Panc1 (cell line): Measurements from ENCODE around the gene IDI1. TPM values are rescaled to one million over a fixed set of nuclear protein-coding genes. Genes with fewer than 3 reads are reported as not detected.

Source experiments
- ATAC-seq: fragments of 200-7000 bp; cut with Tn5 transposase; 2 replicates; pipeline ENCODE4 v1.9.1; 2020; ENCODE audit warnings: mild to moderate bottlenecking, moderate library complexity
- BruUV-seq: library from RNA; stranded (reverse); fragments of 400-500 nt; replicated peaks from 2 replicates; lab custom pipeline; 2021; lab: Mats Ljungman, UMichigan
- CTCF ChIA-PET: fragments of 300-600 bp; sonication (Branson Sonifier 250); formaldehyde crosslinking; loops from one replicate; lab custom pipeline; 2022; ENCODE audit warnings: antibody characterized with exemption; lab: Charles Lee
- POLR2A ChIA-PET: fragments of 300-600 bp; sonication (Branson Sonifier 250); formaldehyde crosslinking; loops from one replicate; lab custom pipeline; 2022; ENCODE audit warnings: antibody characterized with exemption; lab: Charles Lee
- DNase-seq: peaks from one replicate; pipeline ENCODE4 v3.0.0-alpha.2; 2010; ENCODE audit warnings: low read depth, low spot score
- H3K27ac ChIP-seq: 2 replicates; pipeline ENCODE4 v1.5.1; 2011; ENCODE audit warnings: mild to moderate bottlenecking, low read length, inconsistent platforms
- H3K27me3 ChIP-seq: fragments of 200-500 bp; sonication (Bioruptor generic); 2 replicates; pipeline ENCODE4 v1.6.0; 2014; ENCODE audit warnings: low read length, inconsistent platforms; ENCODE audit not compliant: control insufficient read depth, insufficient read depth
- H3K36me3 ChIP-seq: fragments of 200-500 bp; sonication (Bioruptor generic); 2 replicates; pipeline ENCODE4 v1.5.1; 2014; ENCODE audit warnings: inconsistent platforms, mild to moderate bottlenecking, low read length, moderate library complexity; ENCODE audit not compliant: control insufficient read depth, insufficient read depth
- H3K4me1 ChIP-seq: 2 replicates; pipeline ENCODE4 v1.5.1; 2011; ENCODE audit warnings: inconsistent platforms, mild to moderate bottlenecking, low read length, moderate library complexity; ENCODE audit not compliant: control insufficient read depth, insufficient read depth
- H3K4me3 ChIP-seq, 2 experiments: 2 replicates each; pipeline ENCODE4 v1.5.1; 2011 to 2012; ENCODE audit warnings: low read depth in 2 of 2, low read length in 2 of 2, mild to moderate bottlenecking in 2 of 2, inconsistent platforms in 1 of 2, moderate library complexity in 1 of 2
- H3K9me3 ChIP-seq: fragments of 200-500 bp; sonication (Bioruptor generic); 2 replicates; pipeline ENCODE4 v1.5.1; 2014; ENCODE audit warnings: low read depth, mild to moderate bottlenecking, inconsistent platforms, low read length, moderate library complexity; ENCODE audit not compliant: control insufficient read depth, insufficient read depth
- CTCF ChIP-seq: fragments of 450-650 bp; IDR thresholded peaks from 2 replicates; pipeline ENCODE4 v1.5.1; 2017; ENCODE audit warnings: mild to moderate bottlenecking
- REST ChIP-seq, 2 experiments: IDR thresholded peaks; 2 replicates each; pipeline ENCODE4 v1.6.1; 2011 to 2012; ENCODE audit warnings: low read depth in 2 of 2, control low read depth in 1 of 2, low read length in 1 of 2, mild to moderate bottlenecking in 1 of 2, moderate library complexity in 1 of 2; ENCODE audit not compliant: insufficient read depth in 1 of 2
- SIN3A ChIP-seq: IDR thresholded peaks from 2 replicates; pipeline ENCODE4 v1.6.1; 2012; ENCODE audit warnings: low read depth, mild to moderate bottlenecking, low read length, moderate library complexity, borderline replicate concordance; ENCODE audit not compliant: insufficient read depth
- TCF7L2 ChIP-seq: IDR thresholded peaks from 2 replicates; pipeline ENCODE4 v1.6.1; 2011; ENCODE audit warnings: mild to moderate bottlenecking, low read depth, low read length, inconsistent platforms
- in situ Hi-C: cut with HindIII; loops from 2 replicates; pipeline ENCODE4 v1.10.0; 2016; ENCODE audit warnings: low sequenced_read_pairs, low pct_unique_long_range_greater_than_20kb
- intact Hi-C: fragments of 100-400 bp; cut with micrococcal nuclease; formaldehyde crosslinking; loops from one replicate; pipeline ENCODE4 v1.10.0; 2022; ENCODE audit not compliant: unreplicated experiment
- total RNA-seq: library from RNA; stranded (reverse); gene quantifications from one replicate; pipeline ENCODE4 v1.2.1, GENCODE V29; 2021; ENCODE audit not compliant: unreplicated experiment

The IDI1 gene
- total RNA-seq, 1 experiment from 2014 or later = 47.9 TPM

GRCh38 chr10:1020958-1021357, 28.0 kb downstream of the IDI1 start:
- Histone ChIP-seq H3K4me1 (no peaks in the 10 kb centered on the region), H3K4me3 (no peak overlapping the region), H3K36me3 (peaks cover 14% of the 10 kb centered on the region), H3K27ac (no peak overlapping the region), H3K9me3 (no peaks in the 10 kb centered on the region), H3K27me3 (no peaks in the 10 kb centered on the region)
- BruUV-seq = no TSS peak
- intact Hi-C loops (no loop called here), in situ Hi-C loops (no loop called here)
- ATAC-seq (peak; percentile 39; the same call in 1 of the 2 replicates), DNase-seq (no peak)
- no peak for TF ChIP-seq SIN3A
- no peak for TF ChIP-seq REST (IDR thresholded peaks at IDR 0.05; ENCODE audit: insufficient read depth in 1 of 2, low read depth in 2 of 2, low read length in 1 of 2)
- TF ChIP-seq TCF7L2 = no peak
- TF ChIP-seq CTCF = no peak
- ChIA-PET CTCF (no interaction called here), POLR2A (no interaction called here)

GRCh38 chr10:1020460-1020859, 28.5 kb downstream of the IDI1 start:
- Histone ChIP-seq H3K27ac (no peak overlapping the region), H3K4me3 (no peak overlapping the region), H3K27me3 (no peaks in the 10 kb centered on the region), H3K9me3 (no peaks in the 10 kb centered on the region), H3K4me1 (no peaks in the 10 kb centered on the region), H3K36me3 (peaks cover 14% of the 10 kb centered on the region)
- TF ChIP-seq CTCF = no peak
- DNase-seq (no peak), ATAC-seq (peak; percentile 57)
- intact Hi-C loops (no loop called here), in situ Hi-C loops (no loop called here)
- no TSS peak for BruUV-seq
- CTCF ChIA-PET = no interaction called here
- POLR2A ChIA-PET = no interaction called here

GRCh38 chr10:1019362-1019761, 29.6 kb downstream of the IDI1 start:
- H3K4me1 ChIP-seq = no peaks in the 10 kb centered on the region
- CTCF ChIA-PET = no interaction called here
- no peak for TF ChIP-seq SIN3A
- no peak for TF ChIP-seq CTCF
- TF ChIP-seq REST (IDR thresholded peaks at IDR 0.05; ENCODE audit: insufficient read depth in 1 of 2, low read depth in 2 of 2, low read length in 1 of 2) = no peak
- POLR2A ChIA-PET = no interaction called here
- H3K36me3 ChIP-seq = peaks cover 17% of the 10 kb centered on the region
- no peak for DNase-seq
- in situ Hi-C loops (no loop called here), intact Hi-C loops (no loop called here)
- BruUV-seq = no TSS peak
- no peaks in the 10 kb centered on the region for H3K9me3 ChIP-seq
- no peak for ATAC-seq
- no peaks in the 10 kb centered on the region for H3K27me3 ChIP-seq
- no peak overlapping the region for H3K27ac ChIP-seq
- H3K4me3 ChIP-seq = no peak overlapping the region
